Thyroid gland (tissue), 4 donors: ENCODE results near the gene PRKCQ. TPM values are rescaled to one million over a fixed set of nuclear protein-coding genes. Genes with fewer than 3 reads are reported as not detected.
A peak's percentile ranks its signal among the peaks of the same experiment; 100 is the strongest.

Source experiments
- DNase-seq, 2 donors: peaks; one replicate each; pipeline ENCODE4 v3.0.0-alpha.2; 2019
- H3K27ac ChIP-seq, 3 donors: fragments of 200-600 bp; sonication (generic); 1 replicate in 2 of 3; 2 replicates in 1 of 3; pipeline ENCODE4 v1.5.1; 2016 to 2019; ENCODE audit warnings: mild to moderate bottlenecking in 1 of 3, moderate library complexity in 1 of 3
- H3K27me3 ChIP-seq: fragments of 200-600 bp; sonication (generic); one replicate; pipeline ENCODE4 v1.5.1; 2019
- H3K36me3 ChIP-seq, 2 donors: fragments of 200-600 bp; sonication (generic); one replicate each; pipeline ENCODE4 v1.5.1; 2016 to 2019
- H3K4me1 ChIP-seq, 2 donors: fragments of 200-600 bp; sonication (generic); one replicate each; pipeline ENCODE4 v1.5.1; 2017 to 2019
- H3K4me3 ChIP-seq, 3 donors: fragments of 200-600 bp; sonication (generic); replicated peaks in 1 of 3; 1 replicate in 2 of 3; 2 replicates in 1 of 3; pipeline ENCODE4 v1.5.1; 2016; ENCODE audit warnings: mild to moderate bottlenecking in 1 of 3
- H3K9me3 ChIP-seq: fragments of 200-600 bp; sonication (generic); one replicate; pipeline ENCODE4 v1.5.1; 2017
- POLR2A ChIP-seq, 2 donors: fragments of 450-650 bp; IDR thresholded peaks; one replicate each; pipeline ENCODE4 v1.6.1; 2017; ENCODE audit warnings: antibody characterized with exemption in 2 of 2, mild to moderate bottlenecking in 2 of 2, moderate library complexity in 1 of 2
- WGBS, 2 donors: methylation state at CpG; one replicate each; pipeline ENCODE4 v1.1.5; 2017; 5-methylcytosine and 5-hydroxymethylcytosine counted together
- intact Hi-C: fragments of 100-400 bp; cut with DNase I; formaldehyde crosslinking; loops from one replicate; pipeline ENCODE4 v1.15.1; 2023
- total RNA-seq, 4 donors: library from RNA; depleted of rRNA; stranded (reverse); fragments of >200 nt; gene quantifications; one replicate each; pipeline ENCODE4 v1.2.3, GENCODE V29; 2016
- TF ChIP-seq, protein P1 (sequence below), 6 experiments: fragments of 200-600 bp in 3 of 6; fragments of 450-650 bp in 3 of 6; sonication (generic) in 3 of 6; IDR thresholded peaks; one replicate each; pipeline ENCODE4 v1.5.1; 2016 to 2019; ENCODE audit warnings: antibody characterized with exemption in 6 of 6, mild to moderate bottlenecking in 2 of 6, inconsistent platforms in 1 of 6, moderate library complexity in 1 of 6

The PRKCQ gene
- total RNA-seq, 4 donors from 2014 or later: 24.2 to 45.7 (median 34.5) TPM

DNA sequence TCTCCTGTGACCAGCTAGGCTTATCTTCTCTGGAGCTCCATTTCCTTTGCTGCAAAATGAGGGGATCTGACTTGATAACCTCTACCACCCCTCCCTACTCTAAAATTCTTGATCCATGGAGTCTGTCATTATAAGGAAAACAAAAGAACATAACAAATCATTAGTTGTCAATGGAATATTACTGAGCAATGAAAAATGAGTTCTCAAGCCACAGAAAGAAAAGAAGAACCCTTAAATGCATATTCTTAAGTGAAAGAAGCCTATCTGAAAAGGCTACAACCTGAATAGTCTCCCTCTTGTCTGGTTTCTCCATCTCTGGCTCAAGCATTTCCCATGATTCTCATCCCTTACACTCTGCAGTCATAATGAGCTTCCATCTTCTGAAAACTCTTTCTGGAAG is 110.4 kb downstream of the PRKCQ start:
- intact Hi-C loops: no loop called here
- Histone ChIP-seq H3K4me3 (no peak overlapping the region), H3K4me1 (peaks cover 8 to 16% of the 10 kb centered on the region in 2 donors), H3K27ac (no peak overlapping the region), H3K9me3 (no peaks in the 10 kb centered on the region), H3K27me3 (no peaks in the 10 kb centered on the region), H3K36me3 (no peaks in the 10 kb centered on the region)
- TF ChIP-seq POLR2A (IDR thresholded peaks at IDR 0.05): no peak
- TF ChIP-seq, protein P1, sequence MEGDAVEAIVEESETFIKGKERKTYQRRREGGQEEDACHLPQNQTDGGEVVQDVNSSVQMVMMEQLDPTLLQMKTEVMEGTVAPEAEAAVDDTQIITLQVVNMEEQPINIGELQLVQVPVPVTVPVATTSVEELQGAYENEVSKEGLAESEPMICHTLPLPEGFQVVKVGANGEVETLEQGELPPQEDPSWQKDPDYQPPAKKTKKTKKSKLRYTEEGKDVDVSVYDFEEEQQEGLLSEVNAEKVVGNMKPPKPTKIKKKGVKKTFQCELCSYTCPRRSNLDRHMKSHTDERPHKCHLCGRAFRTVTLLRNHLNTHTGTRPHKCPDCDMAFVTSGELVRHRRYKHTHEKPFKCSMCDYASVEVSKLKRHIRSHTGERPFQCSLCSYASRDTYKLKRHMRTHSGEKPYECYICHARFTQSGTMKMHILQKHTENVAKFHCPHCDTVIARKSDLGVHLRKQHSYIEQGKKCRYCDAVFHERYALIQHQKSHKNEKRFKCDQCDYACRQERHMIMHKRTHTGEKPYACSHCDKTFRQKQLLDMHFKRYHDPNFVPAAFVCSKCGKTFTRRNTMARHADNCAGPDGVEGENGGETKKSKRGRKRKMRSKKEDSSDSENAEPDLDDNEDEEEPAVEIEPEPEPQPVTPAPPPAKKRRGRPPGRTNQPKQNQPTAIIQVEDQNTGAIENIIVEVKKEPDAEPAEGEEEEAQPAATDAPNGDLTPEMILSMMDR (IDR thresholded peaks at IDR 0.05): no peak
- DNase-seq: no peak

DNA sequence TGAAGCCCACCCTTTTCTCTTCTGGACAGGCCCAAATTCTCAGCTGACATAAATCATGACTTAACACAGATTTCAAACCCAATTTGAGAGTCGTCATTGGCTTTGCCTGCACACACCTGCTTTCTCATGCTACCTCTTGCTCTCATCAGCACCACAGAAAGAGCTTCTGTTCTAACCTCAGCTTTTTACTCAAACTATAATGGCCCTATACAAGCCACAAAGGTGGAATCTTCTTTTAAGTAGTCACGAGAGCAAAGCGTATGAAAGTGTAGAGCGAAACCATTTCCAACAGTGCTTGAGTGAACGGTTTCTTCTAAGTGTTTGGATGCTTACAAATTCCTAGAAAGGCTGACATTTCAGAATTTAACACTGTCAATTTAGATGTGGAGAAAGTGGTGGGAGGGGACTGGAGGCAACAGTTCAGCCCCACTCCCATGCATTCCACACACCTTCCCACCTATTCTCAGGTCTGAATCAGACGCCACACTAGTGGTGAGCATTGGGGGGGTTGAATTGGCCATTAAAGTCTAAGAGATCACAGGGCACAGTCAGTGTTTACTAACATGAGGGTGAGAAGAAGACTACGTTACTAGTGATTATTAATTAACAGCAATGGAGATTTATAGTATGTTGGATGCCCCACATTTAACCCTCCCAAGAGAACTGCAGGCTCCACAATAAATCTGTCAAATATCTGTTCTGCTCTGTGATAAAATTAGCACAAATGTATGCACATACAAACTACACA is 114.0 kb downstream of the PRKCQ start:
- H3K27me3 ChIP-seq: no peaks in the 10 kb centered on the region
- H3K4me1 ChIP-seq: peaks cover 8 to 9% of the 10 kb centered on the region in 2 donors
- intact Hi-C loops: no loop called here
- no peak overlapping the region for H3K4me3 ChIP-seq
- H3K27ac ChIP-seq: no peak overlapping the region
- WGBS, 2 donors: 85 to 88% methylated on average over 7 of the region's 7 CpGs
- DNase-seq: no peak
- H3K9me3 ChIP-seq: no peaks in the 10 kb centered on the region
- TF ChIP-seq, protein P1 (IDR thresholded peaks at IDR 0.05): no peak
- no peak for TF ChIP-seq POLR2A (IDR thresholded peaks at IDR 0.05)
- H3K36me3 ChIP-seq: peaks cover 3 to 5% of the 10 kb centered on the region in 2 donors

DNA sequence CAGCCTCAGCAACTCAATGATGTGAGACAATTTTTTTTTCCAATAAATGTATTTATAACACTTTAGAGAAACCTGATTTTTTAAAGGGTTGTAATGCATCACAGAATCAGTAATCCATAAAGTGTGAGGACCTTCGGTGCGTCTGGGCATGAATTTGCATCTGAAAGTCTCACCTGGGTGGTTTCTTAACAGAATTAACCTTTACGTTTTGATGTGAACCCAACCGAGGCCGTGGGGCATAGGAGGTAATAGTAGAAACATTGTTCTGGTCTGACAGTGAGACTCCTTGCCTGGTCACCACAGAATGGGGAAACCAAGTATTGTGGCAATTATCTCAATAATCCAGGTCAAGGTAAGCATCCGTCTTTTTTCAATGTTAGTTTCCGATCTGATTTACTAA is 114.6 kb downstream of the PRKCQ start:
- Histone ChIP-seq H3K27me3 (no peaks in the 10 kb centered on the region), H3K9me3 (no peaks in the 10 kb centered on the region), H3K4me1 (peaks cover 8 to 9% of the 10 kb centered on the region in 2 donors), H3K4me3 (no peak overlapping the region), H3K36me3 (peaks cover 3 to 5% of the 10 kb centered on the region in 2 donors), H3K27ac (no peak overlapping the region)
- intact Hi-C loops: no loop called here
- DNase-seq: peak in 1 of 2 donors; percentile 12
- no peak for TF ChIP-seq POLR2A (IDR thresholded peaks at IDR 0.05)
- TF ChIP-seq, protein P1 (IDR thresholded peaks at IDR 0.05): no peak
- 57 to 77% methylated on average over 7 of the region's 7 CpGs for WGBS, 2 donors

DNA sequence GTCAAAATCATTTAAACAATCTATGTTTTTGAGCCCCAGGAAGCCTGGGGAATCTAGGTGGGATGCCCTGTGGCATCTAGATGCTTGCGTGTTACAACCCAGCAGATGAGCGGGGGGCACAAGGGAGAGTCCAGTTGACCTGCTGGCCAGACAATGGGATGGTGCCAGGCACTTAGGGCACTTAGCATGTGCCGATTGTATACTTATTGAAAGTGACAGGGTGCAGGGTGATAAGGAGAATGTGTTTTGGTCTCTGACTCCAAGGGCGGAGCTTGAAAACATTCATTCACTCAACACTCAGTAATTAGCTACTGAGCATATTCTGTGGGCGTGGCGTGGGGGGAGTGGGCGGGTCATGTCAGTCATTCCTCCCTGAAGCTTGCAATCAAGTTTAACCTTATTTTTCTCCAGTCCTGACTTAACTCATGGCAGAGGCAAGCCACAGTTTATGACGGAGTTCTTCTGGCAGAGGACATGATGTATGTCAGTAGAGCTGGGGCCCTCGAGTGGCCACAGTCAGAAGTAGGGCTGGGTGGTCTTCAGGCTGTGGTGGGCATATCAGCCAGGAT is 115.1 kb downstream of the PRKCQ start:
- DNase-seq: no peak
- no peak overlapping the region for H3K27ac ChIP-seq
- H3K4me3 ChIP-seq: no peak overlapping the region
- intact Hi-C loops: no loop called here
- peaks cover 3 to 5% of the 10 kb centered on the region in 2 donors for H3K36me3 ChIP-seq
- no peaks in the 10 kb centered on the region for H3K27me3 ChIP-seq
- no peaks in the 10 kb centered on the region for H3K9me3 ChIP-seq
- TF ChIP-seq, protein P1 (IDR thresholded peaks at IDR 0.05): no peak
- TF ChIP-seq POLR2A (IDR thresholded peaks at IDR 0.05): no peak
- H3K4me1 ChIP-seq: peaks cover 8 to 9% of the 10 kb centered on the region in 2 donors
- 93 to 95% methylated on average over 9 of the region's 9 CpGs for WGBS, 2 donors

DNA sequence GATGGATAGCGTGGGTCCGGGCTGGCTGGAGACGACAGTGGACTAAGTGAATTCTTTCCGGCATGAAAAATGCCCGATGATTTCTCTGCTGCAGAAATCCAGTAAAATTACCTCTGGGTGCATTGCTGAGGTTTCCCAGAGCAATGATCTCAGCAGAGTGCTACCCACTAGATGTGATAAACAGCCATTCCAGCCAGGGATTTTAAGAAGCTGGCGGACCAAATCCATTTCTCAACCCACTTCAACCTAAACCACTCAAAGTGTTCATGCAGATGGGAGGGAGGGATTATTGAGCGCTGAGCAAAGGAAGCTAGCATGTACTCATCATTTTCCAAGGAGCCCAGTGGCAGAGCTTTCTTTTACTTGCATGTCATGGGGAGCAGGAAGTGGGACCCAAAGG is 116.7 kb downstream of the PRKCQ start:
- DNase-seq: peak; percentile 5 to 17
- peaks cover 8 to 9% of the 10 kb centered on the region in 2 donors for H3K4me1 ChIP-seq
- WGBS, 2 donors: 84 to 85% methylated on average over 7 of the region's 7 CpGs
- intact Hi-C loops: no loop called here
- TF ChIP-seq POLR2A (IDR thresholded peaks at IDR 0.05): no peak
- TF ChIP-seq, protein P1 (IDR thresholded peaks at IDR 0.05): no peak
- H3K36me3 ChIP-seq: peaks cover 3 to 5% of the 10 kb centered on the region in 2 donors
- no peaks in the 10 kb centered on the region for H3K27me3 ChIP-seq
- H3K27ac ChIP-seq: no peak overlapping the region
- H3K9me3 ChIP-seq: no peaks in the 10 kb centered on the region
- no peak overlapping the region for H3K4me3 ChIP-seq
